Type B pancreatic cell (in vitro differentiated cells): ENCODE measurements around the gene ZFAND5. TPM values are rescaled to one million over a fixed set of nuclear protein-coding genes. Genes with fewer than 3 reads are reported as not detected.

Experiments used
- DNase-seq: peaks from one replicate; pipeline ENCODE4 v3.0.0; 2021; ENCODE audit warnings: mixed read lengths; ENCODE audit not compliant: unreplicated experiment; ENCODE audit errors: extremely low spot score
- H3K27ac Mint-ChIP-seq: 2 replicates; pipeline ENCODE4 v1.8.0; 2021; ENCODE audit warnings: mild to moderate bottlenecking, mixed read lengths
- H3K27me3 Mint-ChIP-seq: 2 replicates; pipeline ENCODE4 v1.8.0; 2021; ENCODE audit warnings: mixed read lengths
- H3K36me3 Mint-ChIP-seq: 2 replicates; pipeline ENCODE4 v1.8.0; 2021; ENCODE audit warnings: mixed read lengths
- H3K4me1 Mint-ChIP-seq: one replicate; pipeline ENCODE4 v1.8.0; 2021; ENCODE audit warnings: mixed read lengths; ENCODE audit not compliant: unreplicated experiment
- H3K4me3 Mint-ChIP-seq: 2 replicates; pipeline ENCODE4 v1.8.0; 2021; ENCODE audit warnings: mild to moderate bottlenecking, mixed read lengths
- H3K9me3 Mint-ChIP-seq: 2 replicates; pipeline ENCODE4 v1.8.0; 2021; ENCODE audit warnings: mixed read lengths
- total RNA-seq: library from RNA; stranded (reverse); gene quantifications from 2 replicates; pipeline ENCODE4 v1.2.1, GENCODE V29; 2021; ENCODE audit warnings: low replicate concordance
- TF ChIP-seq, protein P1 (sequence below): fragments of 200-600 bp; sonication (generic); conservative IDR thresholded peaks from 2 replicates; pipeline ENCODE4 v1.5.0; 2021; ENCODE audit warnings: antibody characterized with exemption, mild to moderate bottlenecking

Gene ZFAND5
- total RNA-seq, 1 donor from 2014 or later = 175 TPM

DNA sequence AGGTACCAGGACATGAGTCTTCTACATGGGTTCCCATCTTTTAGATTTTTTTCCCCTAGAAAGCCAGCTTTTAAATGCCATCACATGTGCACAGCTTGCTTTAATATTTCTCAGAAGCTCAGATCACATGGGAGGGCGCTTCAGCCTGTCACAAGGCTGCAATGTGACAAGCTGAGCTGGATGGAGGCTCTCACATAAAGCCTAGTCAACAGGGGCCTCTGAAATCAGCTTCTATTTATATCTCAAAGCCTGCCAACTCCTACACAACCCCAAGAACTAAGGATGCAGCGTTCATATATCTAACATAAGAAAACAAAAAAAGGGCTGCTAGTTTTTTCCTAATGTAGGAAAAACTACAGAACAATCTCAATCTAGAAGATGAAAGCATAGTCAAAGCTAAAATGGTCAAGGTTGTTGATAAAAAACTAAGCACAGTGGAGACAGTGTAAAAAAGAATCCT lies 2.3 kb downstream of the ZFAND5 start:
- TF ChIP-seq, protein P1, sequence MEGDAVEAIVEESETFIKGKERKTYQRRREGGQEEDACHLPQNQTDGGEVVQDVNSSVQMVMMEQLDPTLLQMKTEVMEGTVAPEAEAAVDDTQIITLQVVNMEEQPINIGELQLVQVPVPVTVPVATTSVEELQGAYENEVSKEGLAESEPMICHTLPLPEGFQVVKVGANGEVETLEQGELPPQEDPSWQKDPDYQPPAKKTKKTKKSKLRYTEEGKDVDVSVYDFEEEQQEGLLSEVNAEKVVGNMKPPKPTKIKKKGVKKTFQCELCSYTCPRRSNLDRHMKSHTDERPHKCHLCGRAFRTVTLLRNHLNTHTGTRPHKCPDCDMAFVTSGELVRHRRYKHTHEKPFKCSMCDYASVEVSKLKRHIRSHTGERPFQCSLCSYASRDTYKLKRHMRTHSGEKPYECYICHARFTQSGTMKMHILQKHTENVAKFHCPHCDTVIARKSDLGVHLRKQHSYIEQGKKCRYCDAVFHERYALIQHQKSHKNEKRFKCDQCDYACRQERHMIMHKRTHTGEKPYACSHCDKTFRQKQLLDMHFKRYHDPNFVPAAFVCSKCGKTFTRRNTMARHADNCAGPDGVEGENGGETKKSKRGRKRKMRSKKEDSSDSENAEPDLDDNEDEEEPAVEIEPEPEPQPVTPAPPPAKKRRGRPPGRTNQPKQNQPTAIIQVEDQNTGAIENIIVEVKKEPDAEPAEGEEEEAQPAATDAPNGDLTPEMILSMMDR = no peak
- Mint-ChIP-seq H3K27ac (peak overlapping the region; percentile 90), H3K36me3 (peaks cover 31% of the 10 kb centered on the region), H3K4me1 (peaks cover 37% of the 10 kb centered on the region), H3K27me3 (no peaks in the 10 kb centered on the region), H3K9me3 (no peaks in the 10 kb centered on the region), H3K4me3 (peak overlapping the region; percentile 91)
- no peak for DNase-seq

DNA sequence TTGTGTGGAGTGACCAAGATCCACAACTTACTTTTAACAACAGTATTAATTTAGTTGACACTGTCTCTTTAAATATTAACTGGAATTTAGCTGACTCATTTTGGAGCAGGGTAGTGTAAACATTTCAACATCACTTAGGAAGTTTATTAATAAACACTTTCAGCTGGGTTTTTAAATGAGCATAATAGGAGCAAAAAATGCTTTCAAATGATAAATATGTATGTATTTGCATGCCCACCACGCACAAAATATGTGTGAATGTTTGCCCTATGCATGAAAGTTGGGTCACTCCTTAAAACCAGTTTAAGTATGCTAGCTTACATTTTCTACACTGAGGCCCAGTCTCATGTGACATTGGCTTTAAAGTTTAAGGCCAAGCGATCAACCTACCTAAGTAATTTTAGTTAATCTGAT lies 2.9 kb downstream of the ZFAND5 start:
- Mint-ChIP-seq H3K4me3 (peak overlapping the region; percentile 91), H3K36me3 (peaks cover 33% of the 10 kb centered on the region), H3K27me3 (no peaks in the 10 kb centered on the region), H3K9me3 (no peaks in the 10 kb centered on the region), H3K27ac (peak overlapping the region; percentile 90), H3K4me1 (peaks cover 42% of the 10 kb centered on the region)
- TF ChIP-seq, protein P1 = no peak
- no peak for DNase-seq

DNA sequence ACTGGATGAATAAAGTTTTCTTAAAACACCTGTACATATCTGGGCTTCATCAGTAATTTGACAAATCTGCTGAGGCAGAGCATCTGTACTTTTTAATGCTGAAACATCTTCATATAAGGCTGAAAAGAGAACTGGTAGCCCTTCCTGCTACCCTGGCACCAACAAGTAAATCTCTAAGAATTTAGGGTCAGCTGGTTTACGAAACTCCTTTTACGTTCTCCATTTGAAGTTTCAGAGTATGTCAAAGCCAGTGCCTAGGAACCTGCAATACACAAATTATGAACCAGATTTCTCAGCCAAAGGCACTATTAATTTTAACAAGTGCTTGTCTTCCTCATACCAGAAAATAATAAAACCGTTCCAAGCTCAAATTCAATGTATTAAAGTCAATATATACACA lies 3.8 kb downstream of the ZFAND5 start:
- Mint-ChIP-seq H3K4me1 (peaks cover 48% of the 10 kb centered on the region), H3K27me3 (no peaks in the 10 kb centered on the region), H3K27ac (peak overlapping the region; percentile 62), H3K36me3 (peaks cover 42% of the 10 kb centered on the region), H3K4me3 (peak overlapping the region; percentile 73), H3K9me3 (no peaks in the 10 kb centered on the region)
- no peak for DNase-seq
- TF ChIP-seq, protein P1 = no peak

DNA sequence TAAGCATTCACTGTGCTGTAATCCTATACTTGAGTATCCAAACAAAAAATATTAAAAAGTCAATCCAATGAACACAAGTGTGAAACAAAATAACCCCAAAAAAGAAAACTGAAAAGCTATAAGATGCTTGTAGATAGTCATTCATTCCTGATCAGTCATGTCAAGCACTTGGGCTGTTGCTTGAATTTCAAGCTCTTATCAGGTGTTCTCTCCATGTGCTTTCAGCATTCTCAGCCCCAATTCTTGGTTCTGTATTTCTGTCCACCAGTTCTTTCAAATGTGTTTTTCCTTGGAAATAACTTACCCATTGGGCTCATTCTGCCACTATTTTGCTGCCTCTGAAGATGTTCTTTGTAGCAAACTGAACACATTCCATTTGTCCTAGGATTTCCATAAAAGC lies 4.7 kb downstream of the ZFAND5 start:
- no peak for DNase-seq
- Mint-ChIP-seq H3K27me3 (no peaks in the 10 kb centered on the region), H3K4me1 (peaks cover 45% of the 10 kb centered on the region), H3K9me3 (no peaks in the 10 kb centered on the region), H3K36me3 (peaks cover 51% of the 10 kb centered on the region), H3K27ac (peak overlapping the region; percentile 45), H3K4me3 (peak overlapping the region; percentile 25)
- TF ChIP-seq, protein P1 = no peak

DNA sequence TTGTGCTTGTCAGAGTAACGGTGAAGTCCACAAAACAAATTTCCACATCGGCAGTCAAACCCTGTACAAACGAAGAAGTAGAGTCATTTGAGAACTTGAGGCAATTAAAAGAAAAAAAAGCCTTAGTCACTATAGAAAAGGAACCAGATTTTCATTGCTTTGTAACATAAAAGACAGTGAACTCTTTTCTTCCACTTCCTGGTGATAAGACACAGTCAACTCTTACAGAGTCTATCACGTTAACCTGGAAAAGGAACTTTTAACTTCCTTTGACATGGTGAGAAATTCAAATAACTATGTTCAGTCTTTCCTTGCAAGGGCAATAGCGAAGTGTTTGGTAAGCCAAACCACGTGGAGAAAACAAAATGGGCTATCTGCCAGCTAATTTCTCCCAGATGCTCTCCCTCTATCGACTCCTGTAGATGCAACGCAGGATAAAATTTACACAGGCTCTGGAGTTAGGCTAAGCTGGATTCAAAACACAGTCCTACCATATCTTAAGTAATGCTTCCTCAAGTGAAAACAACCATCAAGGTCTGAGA lies 8.9 kb downstream of the ZFAND5 start:
- peaks cover 43% of the 10 kb centered on the region for H3K4me1 Mint-ChIP-seq
- H3K36me3 Mint-ChIP-seq = peaks cover 55% of the 10 kb centered on the region
- H3K27ac Mint-ChIP-seq = peak overlapping the region; percentile 39
- no peaks in the 10 kb centered on the region for H3K27me3 Mint-ChIP-seq
- no peaks in the 10 kb centered on the region for H3K9me3 Mint-ChIP-seq
- no peak for DNase-seq
- TF ChIP-seq, protein P1 = no peak
- H3K4me3 Mint-ChIP-seq = peak overlapping the region; percentile 43

DNA sequence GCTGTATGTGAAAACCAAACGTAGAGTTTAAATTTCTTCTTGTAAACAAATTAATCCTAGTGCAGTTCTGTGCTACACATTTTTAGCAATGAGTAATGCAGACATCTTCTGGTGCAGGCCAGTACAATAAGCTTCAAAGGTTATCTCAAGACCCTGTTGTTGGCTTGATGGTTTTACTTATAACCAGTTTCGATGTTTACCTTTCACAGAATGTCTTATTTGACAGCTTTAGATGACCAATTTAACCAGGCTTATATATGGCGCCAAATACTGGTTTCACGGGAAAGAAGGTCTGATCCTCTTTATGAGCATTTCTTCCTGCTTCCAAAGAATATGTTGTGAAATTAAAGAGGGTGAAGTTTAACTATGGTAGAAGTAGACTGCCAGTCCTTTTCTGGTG lies 9.9 kb downstream of the ZFAND5 start:
- Mint-ChIP-seq H3K27ac (no peak overlapping the region), H3K4me1 (peaks cover 36% of the 10 kb centered on the region), H3K4me3 (no peak overlapping the region), H3K36me3 (peaks cover 53% of the 10 kb centered on the region), H3K27me3 (no peaks in the 10 kb centered on the region), H3K9me3 (no peaks in the 10 kb centered on the region)
- DNase-seq = no peak
- TF ChIP-seq, protein P1 = no peak
